Lower leg skin (tissue), 3 donors: ENCODE data around the gene SEMA5B.

Experiments used
- CTCF ChIP-seq, 3 donors: fragments of 450-650 bp; IDR thresholded peaks; one replicate each; pipeline ENCODE4 v1.5.1; 2016; ENCODE audit warnings: antibody characterized with exemption in 3 of 3, mild to moderate bottlenecking in 3 of 3, moderate library complexity in 2 of 3
- POLR2A ChIP-seq, 2 donors: fragments of 450-650 bp; IDR thresholded peaks; one replicate each; pipeline ENCODE4 v1.6.1; 2016 to 2017; ENCODE audit warnings: antibody characterized with exemption in 2 of 2, mild to moderate bottlenecking in 1 of 2, moderate library complexity in 1 of 2

DNA sequence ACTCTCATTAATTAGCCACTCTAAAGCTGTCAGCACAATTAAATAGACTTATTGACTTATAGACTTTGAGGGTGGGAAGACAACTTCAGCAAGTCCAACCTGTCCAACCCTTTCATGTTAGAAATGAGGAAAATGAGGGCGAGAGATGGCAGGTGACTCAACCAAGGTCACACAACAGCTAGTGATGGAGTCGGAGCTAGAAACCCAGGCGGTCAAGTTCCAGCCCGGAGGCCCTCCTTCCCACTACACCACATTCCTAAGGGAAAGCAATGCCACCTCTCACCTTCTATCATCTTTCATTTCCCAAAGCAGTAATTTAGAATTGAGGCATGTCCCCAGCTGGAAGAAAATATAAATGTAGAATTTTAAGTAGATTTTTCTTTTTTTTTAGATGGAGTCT, 28.7 kb downstream of the SEMA5B start:
- TF ChIP-seq POLR2A (IDR thresholded peaks at IDR 0.05) (no peak), CTCF (IDR thresholded peaks at IDR 0.05) (no peak)
